ENCODE data around the gene TRIM17.

DNA sequence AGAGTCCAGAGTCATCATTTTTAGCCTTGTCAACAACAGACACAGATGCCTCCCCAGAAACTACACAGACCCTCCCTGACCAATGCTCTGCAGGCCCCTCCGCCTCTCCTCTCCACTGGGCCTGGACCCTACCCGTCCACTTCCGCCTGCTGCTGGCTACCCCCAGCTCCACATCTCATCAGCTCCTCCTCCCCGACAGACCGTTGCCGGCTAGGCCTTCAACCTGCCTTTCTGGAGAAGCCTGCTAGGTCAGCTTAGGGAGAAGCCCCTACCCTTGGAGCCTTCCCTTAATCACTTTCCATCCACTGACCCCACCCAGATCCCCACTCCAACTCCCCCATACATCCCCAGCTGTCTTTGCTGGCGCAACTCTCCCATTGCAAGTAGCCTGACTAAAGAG is 1.4 kb downstream of the TRIM17 start:
- TF ChIP-seq POLR2A (IDR thresholded peaks at IDR 0.05) = no peak
- TF ChIP-seq, protein P1, sequence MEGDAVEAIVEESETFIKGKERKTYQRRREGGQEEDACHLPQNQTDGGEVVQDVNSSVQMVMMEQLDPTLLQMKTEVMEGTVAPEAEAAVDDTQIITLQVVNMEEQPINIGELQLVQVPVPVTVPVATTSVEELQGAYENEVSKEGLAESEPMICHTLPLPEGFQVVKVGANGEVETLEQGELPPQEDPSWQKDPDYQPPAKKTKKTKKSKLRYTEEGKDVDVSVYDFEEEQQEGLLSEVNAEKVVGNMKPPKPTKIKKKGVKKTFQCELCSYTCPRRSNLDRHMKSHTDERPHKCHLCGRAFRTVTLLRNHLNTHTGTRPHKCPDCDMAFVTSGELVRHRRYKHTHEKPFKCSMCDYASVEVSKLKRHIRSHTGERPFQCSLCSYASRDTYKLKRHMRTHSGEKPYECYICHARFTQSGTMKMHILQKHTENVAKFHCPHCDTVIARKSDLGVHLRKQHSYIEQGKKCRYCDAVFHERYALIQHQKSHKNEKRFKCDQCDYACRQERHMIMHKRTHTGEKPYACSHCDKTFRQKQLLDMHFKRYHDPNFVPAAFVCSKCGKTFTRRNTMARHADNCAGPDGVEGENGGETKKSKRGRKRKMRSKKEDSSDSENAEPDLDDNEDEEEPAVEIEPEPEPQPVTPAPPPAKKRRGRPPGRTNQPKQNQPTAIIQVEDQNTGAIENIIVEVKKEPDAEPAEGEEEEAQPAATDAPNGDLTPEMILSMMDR (IDR thresholded peaks at IDR 0.05) = no peak

Data from testis (tissue), 2 donors.